Activated CD8-positive, alpha-beta T cell treated with anti-CD3 and anti-CD28 coated beads for 36 hours (primary cell): ENCODE measurements around the gene GPR83. TPM values are rescaled to one million over a fixed set of nuclear protein-coding genes. Genes with fewer than 3 reads are reported as not detected.

Experiments
- ATAC-seq: fragments of 200-7000 bp; cut with Tn5 transposase; one replicate; pipeline ENCODE4 v1.10.0; 2021; ENCODE audit warnings: mild to moderate bottlenecking, moderate library complexity
- CTCF ChIA-PET: fragments of 350-600 bp; sonication (Branson Sonifier 250); formaldehyde crosslinking; loops from one replicate; lab custom pipeline; 2021; ENCODE audit warnings: antibody characterized with exemption; lab: Charles Lee
- POLR2A ChIA-PET: fragments of 350-600 bp; sonication (Branson Sonifier 250); formaldehyde crosslinking; loops from one replicate; lab custom pipeline; 2021; ENCODE audit warnings: antibody characterized with exemption; lab: Charles Lee
- DNase-seq: peaks from one replicate; pipeline ENCODE4 v3.0.0-alpha.2; 2020
- H3K27ac Mint-ChIP-seq: one replicate; pipeline ENCODE4 v1.8.0; 2021; ENCODE audit warnings: mild to moderate bottlenecking, mixed read lengths
- H3K27me3 Mint-ChIP-seq: one replicate; pipeline ENCODE4 v1.8.0; 2021; ENCODE audit warnings: mixed read lengths
- H3K36me3 Mint-ChIP-seq: one replicate; pipeline ENCODE4 v1.8.0; 2021; ENCODE audit warnings: low read depth, mixed read lengths
- H3K4me1 Mint-ChIP-seq: one replicate; pipeline ENCODE4 v1.8.0; 2021; ENCODE audit warnings: low read depth, mixed read lengths
- H3K4me3 Mint-ChIP-seq: one replicate; pipeline ENCODE4 v1.8.0; 2021; ENCODE audit warnings: mild to moderate bottlenecking, moderate library complexity, mixed read lengths
- H3K9me3 Mint-ChIP-seq: one replicate; pipeline ENCODE4 v1.8.0; 2021; ENCODE audit warnings: mixed read lengths
- intact Hi-C: fragments of 100-400 bp; cut with micrococcal nuclease; formaldehyde crosslinking; loops from one replicate; pipeline ENCODE4 v1.10.0; 2022
- total RNA-seq, 2 experiments: library from RNA; stranded (reverse); gene quantifications; one replicate each; pipeline ENCODE4 v1.2.3, GENCODE V29; 2021
- TF ChIP-seq, protein P1 (sequence below): fragments of 200-600 bp; IDR thresholded peaks from one replicate; pipeline ENCODE4 v1.8.0; 2022; ENCODE audit warnings: antibody characterized with exemption, mild to moderate bottlenecking

GPR83 gene
- total RNA-seq, 2 experiments from 2014 or later, result 0.07 to 0.11 TPM

DNA sequence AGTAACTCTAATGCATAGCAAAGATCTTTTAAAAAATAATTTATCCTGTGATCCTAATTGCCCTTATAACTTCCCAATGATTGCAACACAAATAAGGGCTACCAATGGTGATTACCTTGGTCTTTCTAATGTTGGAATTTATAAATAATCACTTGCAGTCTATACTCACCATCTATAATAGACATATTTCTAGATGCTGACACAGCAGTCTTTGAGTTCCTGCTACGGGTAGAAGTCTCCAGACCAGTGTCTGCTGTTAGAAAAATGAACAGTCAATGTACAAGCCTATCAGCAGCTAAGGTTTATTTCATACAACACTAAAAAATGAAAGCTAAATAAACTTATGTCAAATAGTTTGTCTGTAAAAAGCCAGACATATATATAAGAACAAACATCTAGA, 44.4 kb upstream of the GPR83 start:
- DNase-seq, result no peak
- Mint-ChIP-seq H3K9me3 (no peaks in the 10 kb centered on the region), H3K27me3 (no peaks in the 10 kb centered on the region), H3K36me3 (peaks cover 32% of the 10 kb centered on the region), H3K4me1 (no peaks in the 10 kb centered on the region), H3K27ac (no peak overlapping the region), H3K4me3 (no peak overlapping the region)
- TF ChIP-seq, protein P1, sequence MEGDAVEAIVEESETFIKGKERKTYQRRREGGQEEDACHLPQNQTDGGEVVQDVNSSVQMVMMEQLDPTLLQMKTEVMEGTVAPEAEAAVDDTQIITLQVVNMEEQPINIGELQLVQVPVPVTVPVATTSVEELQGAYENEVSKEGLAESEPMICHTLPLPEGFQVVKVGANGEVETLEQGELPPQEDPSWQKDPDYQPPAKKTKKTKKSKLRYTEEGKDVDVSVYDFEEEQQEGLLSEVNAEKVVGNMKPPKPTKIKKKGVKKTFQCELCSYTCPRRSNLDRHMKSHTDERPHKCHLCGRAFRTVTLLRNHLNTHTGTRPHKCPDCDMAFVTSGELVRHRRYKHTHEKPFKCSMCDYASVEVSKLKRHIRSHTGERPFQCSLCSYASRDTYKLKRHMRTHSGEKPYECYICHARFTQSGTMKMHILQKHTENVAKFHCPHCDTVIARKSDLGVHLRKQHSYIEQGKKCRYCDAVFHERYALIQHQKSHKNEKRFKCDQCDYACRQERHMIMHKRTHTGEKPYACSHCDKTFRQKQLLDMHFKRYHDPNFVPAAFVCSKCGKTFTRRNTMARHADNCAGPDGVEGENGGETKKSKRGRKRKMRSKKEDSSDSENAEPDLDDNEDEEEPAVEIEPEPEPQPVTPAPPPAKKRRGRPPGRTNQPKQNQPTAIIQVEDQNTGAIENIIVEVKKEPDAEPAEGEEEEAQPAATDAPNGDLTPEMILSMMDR, result no peak
- intact Hi-C loops, result no loop called here
- no peak for ATAC-seq
- CTCF ChIA-PET, result interaction anchor here (1.5 kb wide), 1 partner anchor 14 kb away, joined by 3 read pairs; no protein-coding TSS in a partner anchor
- POLR2A ChIA-PET, result interaction anchor here (0.8 kb wide), 1 partner anchor 45 kb away, joined by 3 read pairs; no protein-coding TSS in a partner anchor

DNA sequence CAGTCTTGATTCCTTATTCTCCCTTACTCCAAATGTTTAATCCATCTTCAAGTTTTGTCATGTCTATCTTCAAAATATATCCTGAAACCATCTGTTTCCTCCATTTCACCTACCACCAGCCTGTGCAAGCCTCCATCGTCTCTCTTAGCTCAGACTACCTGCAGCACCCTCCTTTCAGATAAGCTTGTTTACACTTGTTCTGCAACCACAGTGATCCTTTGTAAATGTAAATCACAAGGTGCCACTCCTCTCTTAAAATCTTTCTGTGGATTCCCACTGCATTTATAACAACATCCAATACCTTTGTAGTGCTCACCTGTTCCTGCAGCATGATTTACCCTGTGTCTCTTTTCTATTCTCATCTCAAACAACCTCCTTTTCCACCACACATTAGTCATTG, 31.8 kb upstream of the GPR83 start:
- H3K4me1 Mint-ChIP-seq, result no peaks in the 10 kb centered on the region
- H3K9me3 Mint-ChIP-seq, result no peaks in the 10 kb centered on the region
- peaks cover 64% of the 10 kb centered on the region for H3K36me3 Mint-ChIP-seq
- no peak for ATAC-seq
- H3K4me3 Mint-ChIP-seq, result no peak overlapping the region
- TF ChIP-seq, protein P1, result no peak
- POLR2A ChIA-PET, result no interaction called here
- no peak for DNase-seq
- H3K27me3 Mint-ChIP-seq, result no peaks in the 10 kb centered on the region
- no peak overlapping the region for H3K27ac Mint-ChIP-seq
- intact Hi-C loops, result no loop called here
- CTCF ChIA-PET, result interaction anchor here (1.4 kb wide), 1 partner anchor 72 kb away, joined by 3 read pairs; no protein-coding TSS in a partner anchor

DNA sequence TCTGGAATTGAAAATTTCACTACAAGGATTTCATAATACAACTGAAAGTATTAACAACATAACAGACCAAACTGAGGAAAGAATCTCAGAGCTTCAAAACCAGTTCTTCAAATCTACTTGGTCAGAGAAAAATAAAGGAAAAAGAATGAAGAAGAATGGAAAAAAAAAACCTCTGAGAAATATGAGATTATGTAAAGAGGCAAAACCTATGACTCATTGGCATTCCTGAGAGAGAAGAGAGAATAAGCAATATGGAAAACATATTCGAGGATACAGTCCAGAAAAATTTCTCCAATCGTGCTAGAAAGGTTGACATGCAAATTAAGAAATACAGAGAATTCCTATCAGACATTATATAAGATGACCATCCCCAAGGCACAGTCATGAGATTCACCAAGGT, 23.4 kb upstream of the GPR83 start:
- no peak overlapping the region for H3K27ac Mint-ChIP-seq
- no peak for ATAC-seq
- no peaks in the 10 kb centered on the region for H3K9me3 Mint-ChIP-seq
- TF ChIP-seq, protein P1, result no peak
- no peaks in the 10 kb centered on the region for H3K27me3 Mint-ChIP-seq
- POLR2A ChIA-PET, result no interaction called here
- H3K36me3 Mint-ChIP-seq, result peaks cover 58% of the 10 kb centered on the region
- CTCF ChIA-PET, result interaction anchor here (1.3 to 1.4 kb wide), 2 partner anchors 15 to 529 kb away, joined by 3 read pairs; no protein-coding TSS in a partner anchor
- no peak overlapping the region for H3K4me3 Mint-ChIP-seq
- no peaks in the 10 kb centered on the region for H3K4me1 Mint-ChIP-seq
- intact Hi-C loops, result no loop called here
- DNase-seq, result no peak

DNA sequence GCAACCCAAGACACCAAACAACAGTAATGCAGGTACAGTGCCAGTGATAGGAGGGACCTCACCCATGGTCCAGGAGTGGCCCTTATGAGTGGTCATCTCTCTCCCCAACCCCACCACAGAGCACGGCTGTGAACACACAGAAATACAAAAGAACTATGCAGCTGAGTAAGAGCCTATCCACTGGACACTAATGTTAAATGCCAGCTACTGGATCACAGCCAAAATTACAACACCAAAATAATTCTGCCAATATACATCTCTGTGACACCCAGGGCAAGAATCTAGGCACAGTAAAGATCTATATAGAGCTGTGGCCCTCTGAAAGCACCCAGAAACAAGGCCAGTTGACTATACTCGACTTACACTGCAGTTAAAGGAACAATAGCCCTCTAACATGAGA, 22.8 kb upstream of the GPR83 start:
- ATAC-seq (no peak), DNase-seq (no peak)
- H3K4me3 Mint-ChIP-seq, result no peak overlapping the region
- ChIA-PET CTCF (no interaction called here), POLR2A (no interaction called here)
- no peaks in the 10 kb centered on the region for H3K9me3 Mint-ChIP-seq
- H3K27me3 Mint-ChIP-seq, result no peaks in the 10 kb centered on the region
- peaks cover 53% of the 10 kb centered on the region for H3K36me3 Mint-ChIP-seq
- H3K27ac Mint-ChIP-seq, result no peak overlapping the region
- intact Hi-C loops, result no loop called here
- TF ChIP-seq, protein P1, result no peak
- H3K4me1 Mint-ChIP-seq, result no peaks in the 10 kb centered on the region

DNA sequence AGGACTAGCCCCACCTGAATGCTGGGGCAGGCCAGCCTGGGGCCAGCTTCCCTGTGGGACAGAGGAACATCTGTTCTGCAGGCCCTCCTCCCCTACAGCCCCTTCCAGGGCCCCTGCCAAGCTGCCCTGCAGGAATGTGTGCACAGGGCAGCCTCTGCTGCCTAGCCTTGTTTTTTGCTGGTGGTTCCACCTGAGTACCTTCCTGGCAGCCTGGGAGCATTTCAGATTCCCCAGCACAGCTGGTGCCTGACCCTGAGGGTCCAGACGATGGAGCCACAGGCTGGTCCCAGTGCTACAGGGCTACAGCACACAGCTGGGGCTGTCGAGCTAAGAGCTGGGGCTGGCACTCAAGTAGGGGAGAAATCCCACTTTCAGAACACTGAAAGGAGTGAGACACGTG, 22.3 kb upstream of the GPR83 start:
- DNase-seq, result no peak
- Mint-ChIP-seq H3K4me1 (no peaks in the 10 kb centered on the region), H3K9me3 (no peaks in the 10 kb centered on the region), H3K27ac (no peak overlapping the region), H3K36me3 (peaks cover 50% of the 10 kb centered on the region), H3K4me3 (no peak overlapping the region), H3K27me3 (no peaks in the 10 kb centered on the region)
- POLR2A ChIA-PET, result no interaction called here
- CTCF ChIA-PET, result no interaction called here
- intact Hi-C loops, result no loop called here
- TF ChIP-seq, protein P1, result no peak
- ATAC-seq, result no peak
